GM12878 (cell line): ENCODE results near the gene MTA3. TPM values are rescaled to one million over a fixed set of nuclear protein-coding genes. Genes with fewer than 3 reads are reported as not detected.

Experiments used
- BRCA1 ChIP-seq: IDR thresholded peaks from 2 replicates; pipeline ENCODE4 v1.6.1; 2011; ENCODE audit warnings: low read depth, low read length, improper control_type of control experiment
- CEBPZ ChIP-seq: fragments of 150-350 bp; IDR thresholded peaks from 2 replicates; pipeline ENCODE4 v1.6.1; 2016; ENCODE audit warnings: low read depth, low read length
- CHD1 ChIP-seq: IDR thresholded peaks from 2 replicates; pipeline ENCODE4 v1.6.1; 2012; ENCODE audit warnings: low read depth, low read length, improper control_type of control experiment
- CREB1 ChIP-seq: IDR thresholded peaks from 2 replicates; pipeline ENCODE4 v1.6.1; 2012; ENCODE audit warnings: low read depth, mild to moderate bottlenecking, inconsistent platforms
- EGR1 ChIP-seq, 2 experiments: IDR thresholded peaks; 1 replicate in 1 of 2; 2 replicates in 1 of 2; pipeline ENCODE4 v1.6.1; 2011 to 2012; ENCODE audit warnings: low read depth in 2 of 2, low read length in 2 of 2, borderline replicate concordance in 1 of 2, mild to moderate bottlenecking in 1 of 2, moderate library complexity in 1 of 2
- EP300 ChIP-seq, 2 experiments: fragments of 150-350 bp in 1 of 2; IDR thresholded peaks; 2 replicates each; pipeline ENCODE4 v1.6.1; 2011 to 2012; ENCODE audit warnings: low read depth in 2 of 2, low read length in 2 of 2, borderline replicate concordance in 1 of 2, improper control_type of control experiment in 1 of 2, inconsistent platforms in 1 of 2; ENCODE audit not compliant: control insufficient read depth in 1 of 2
- GABPA ChIP-seq: IDR thresholded peaks from 2 replicates; pipeline ENCODE4 v1.6.1; 2014; ENCODE audit warnings: antibody characterized with exemption, low read depth, mild to moderate bottlenecking, inconsistent platforms
- KAT2A ChIP-seq: conservative IDR thresholded peaks from 2 replicates; pipeline ENCODE4 v1.6.1; 2011; ENCODE audit warnings: low read depth, low read length; ENCODE audit not compliant: control insufficient read depth
- KDM1A ChIP-seq: fragments of 200-600 bp; sonication (generic); IDR thresholded peaks from 2 replicates; pipeline ENCODE4 v1.6.1; 2016; ENCODE audit warnings: borderline replicate concordance
- NR2C2 ChIP-seq: IDR thresholded peaks from 2 replicates; pipeline ENCODE4 v1.6.1; 2011; ENCODE audit warnings: borderline replicate concordance, low read depth; ENCODE audit not compliant: control insufficient read depth, insufficient read length
- POLR2A ChIP-seq: IDR thresholded peaks from 2 replicates; pipeline ENCODE4 v1.6.1; 2011; ENCODE audit warnings: low read depth, mild to moderate bottlenecking, low read length
- SKIL ChIP-seq: fragments of 450-650 bp; IDR thresholded peaks from 2 replicates; pipeline ENCODE4 v1.6.1; 2017; ENCODE audit warnings: mild to moderate bottlenecking, low read depth, inconsistent platforms; ENCODE audit not compliant: poor library complexity, severe bottlenecking
- SMAD1 ChIP-seq: fragments of 450-650 bp; IDR thresholded peaks from 2 replicates; pipeline ENCODE4 v1.6.1; 2018; ENCODE audit warnings: mild to moderate bottlenecking, low read depth; ENCODE audit not compliant: partially characterized antibody
- TCF7 ChIP-seq: IDR thresholded peaks from 2 replicates; pipeline ENCODE4 v1.6.1; 2014; ENCODE audit warnings: antibody characterized with exemption, borderline replicate concordance
- ZBED1 ChIP-seq: IDR thresholded peaks from 2 replicates; pipeline ENCODE4 v1.6.1; 2016; ENCODE audit warnings: borderline replicate concordance
- ZNF207 ChIP-seq: fragments of 450-650 bp; IDR thresholded peaks from 2 replicates; pipeline ENCODE4 v1.6.1; 2014; ENCODE audit warnings: antibody characterized with exemption, mild to moderate bottlenecking, borderline replicate concordance
- ZNF217 ChIP-seq: fragments of 450-650 bp; IDR thresholded peaks from 2 replicates; pipeline ENCODE4 v1.6.1; 2017; ENCODE audit warnings: antibody characterized with exemption, mild to moderate bottlenecking
- ZNF24 ChIP-seq: fragments of 450-650 bp; IDR thresholded peaks from 2 replicates; pipeline ENCODE4 v1.6.1; 2017; ENCODE audit warnings: antibody characterized with exemption, mild to moderate bottlenecking
- polyA plus RNA-seq, 11 experiments: library from polyadenylated mRNA; depleted of rRNA in 4 of 11; unstranded in 6 of 11; stranded (reverse) in 5 of 11; fragments of >200 nt; fragmentation: Nextera tagmentation in 4 of 11; fragmentation: Illumina TruSeq in 1 of 11; extraction: Ambion mirVana in 4 of 11; extraction: Trizol in 1 of 11; gene quantifications; 1 replicate in 1 of 11; 2 replicates in 10 of 11; pipeline versions ENCODE4 v1.2.1 to v1.2.3, GENCODE V29; 2011 to 2016; ENCODE audit warnings: inconsistent platforms in 2 of 11, missing spikeins in 2 of 11, low read depth in 1 of 11
- total RNA-seq, 4 experiments: library from RNA; depleted of rRNA in 3 of 4; stranded (reverse); fragments of >200 nt in 3 of 4; fragmentation: Illumina TruSeq in 1 of 4; extraction: Trizol in 1 of 4; gene quantifications; 2 replicates each; pipeline versions ENCODE4 v1.2.1 to v1.2.3, GENCODE V29; 2013 to 2021
- TF ChIP-seq, protein P1 (sequence below): fragments of 450-650 bp; IDR thresholded peaks from 2 replicates; pipeline ENCODE4 v1.6.1; 2014; ENCODE audit warnings: mild to moderate bottlenecking
- TF ChIP-seq, protein P2 (sequence below): IDR thresholded peaks from 2 replicates; pipeline ENCODE4 v1.6.1; 2012; ENCODE audit warnings: low read depth, low read length, improper control_type of control experiment

Gene MTA3
- total and polyA plus RNA-seq, 10 of the 15 experiments (the other 5 are each of a cell fraction or from before 2014, with no cell fraction given), result 17.6 to 45.5 (median 26.5) TPM

DNA sequence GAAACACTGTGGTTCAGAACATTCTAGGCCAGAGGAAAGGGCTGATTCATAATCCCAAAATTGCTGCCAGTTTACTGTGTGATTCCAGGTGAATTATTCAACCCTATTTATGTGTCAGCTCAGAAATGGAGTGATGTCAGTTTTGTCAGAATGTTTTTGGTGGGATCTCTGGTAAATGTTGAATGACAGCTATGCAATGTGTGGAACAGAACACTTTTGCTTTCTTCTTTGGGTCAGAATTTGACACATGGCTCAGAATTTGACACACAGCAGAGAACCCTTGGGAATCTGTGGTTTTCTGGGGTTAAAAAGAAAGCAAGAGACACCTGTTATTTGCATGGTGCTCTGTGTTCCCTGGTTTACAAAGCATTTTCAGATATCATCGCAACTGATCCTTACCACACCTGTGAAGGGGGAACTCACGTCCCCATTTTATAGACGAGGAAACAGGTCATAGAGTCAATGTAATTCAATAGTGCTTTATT is 1.6 kb upstream of the MTA3 start (continued):
- TF ChIP-seq, protein P1, sequence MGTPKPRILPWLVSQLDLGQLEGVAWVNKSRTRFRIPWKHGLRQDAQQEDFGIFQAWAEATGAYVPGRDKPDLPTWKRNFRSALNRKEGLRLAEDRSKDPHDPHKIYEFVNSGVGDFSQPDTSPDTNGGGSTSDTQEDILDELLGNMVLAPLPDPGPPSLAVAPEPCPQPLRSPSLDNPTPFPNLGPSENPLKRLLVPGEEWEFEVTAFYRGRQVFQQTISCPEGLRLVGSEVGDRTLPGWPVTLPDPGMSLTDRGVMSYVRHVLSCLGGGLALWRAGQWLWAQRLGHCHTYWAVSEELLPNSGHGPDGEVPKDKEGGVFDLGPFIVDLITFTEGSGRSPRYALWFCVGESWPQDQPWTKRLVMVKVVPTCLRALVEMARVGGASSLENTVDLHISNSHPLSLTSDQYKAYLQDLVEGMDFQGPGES, result no peak
- TF ChIP-seq CHD1 (no peak), POLR2A (no peak), BRCA1 (no peak), CEBPZ (no peak), EGR1 (IDR thresholded peaks at IDR 0.05; ENCODE audit: borderline replicate concordance in 1 of 2, low read depth in 2 of 2, low read length in 2 of 2) (no peak), ZBED1 (no peak), KDM1A (no peak), NR2C2 (no peak), KAT2A (no peak), SKIL (no peak), EP300 (IDR thresholded peaks at IDR 0.05; ENCODE audit: borderline replicate concordance in 1 of 2, control insufficient read depth in 1 of 2, low read depth in 2 of 2, low read length in 2 of 2) (peak in 1 of 2 experiments; percentile 56; a peak in 1 of 4 replicates), TCF7 (no peak), ZNF24 (no peak), ZNF217 (no peak; the same call in 1 of the 2 replicates), GABPA (no peak), SMAD1 (no peak), CREB1 (no peak), ZNF207 (no peak)
- TF ChIP-seq, protein P2, sequence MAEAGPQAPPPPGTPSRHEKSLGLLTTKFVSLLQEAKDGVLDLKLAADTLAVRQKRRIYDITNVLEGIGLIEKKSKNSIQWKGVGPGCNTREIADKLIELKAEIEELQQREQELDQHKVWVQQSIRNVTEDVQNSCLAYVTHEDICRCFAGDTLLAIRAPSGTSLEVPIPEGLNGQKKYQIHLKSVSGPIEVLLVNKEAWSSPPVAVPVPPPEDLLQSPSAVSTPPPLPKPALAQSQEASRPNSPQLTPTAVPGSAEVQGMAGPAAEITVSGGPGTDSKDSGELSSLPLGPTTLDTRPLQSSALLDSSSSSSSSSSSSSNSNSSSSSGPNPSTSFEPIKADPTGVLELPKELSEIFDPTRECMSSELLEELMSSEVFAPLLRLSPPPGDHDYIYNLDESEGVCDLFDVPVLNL, result no peak
